Memory B cell (primary cell): ENCODE data around the gene KIAA1755.

ENCODE experiments used
- ATAC-seq: fragments of 150-1000 bp; cut with Tn5 transposase; 2 replicates; pipeline ENCODE4 v1.10.0; 2021; ENCODE audit warnings: low read depth, mild to moderate bottlenecking, moderate library complexity
- DNase-seq, 2 donors: peaks; one replicate each; pipeline ENCODE4 v3.0.0; 2022; ENCODE audit warnings: low spot score in 2 of 2
- H3K27ac Mint-ChIP-seq: one replicate; pipeline ENCODE4 v1.8.0; 2022; ENCODE audit warnings: mild to moderate bottlenecking, moderate library complexity, mixed read lengths
- H3K27me3 Mint-ChIP-seq: one replicate; pipeline ENCODE4 v1.8.0; 2022; ENCODE audit warnings: mixed read lengths
- H3K36me3 Mint-ChIP-seq: one replicate; pipeline ENCODE4 v1.8.0; 2022; ENCODE audit warnings: mild to moderate bottlenecking, mixed read lengths
- H3K4me1 Mint-ChIP-seq: one replicate; pipeline ENCODE4 v1.8.0; 2022; ENCODE audit warnings: mixed read lengths
- H3K4me3 Mint-ChIP-seq: one replicate; pipeline ENCODE4 v1.8.0; 2022; ENCODE audit warnings: mild to moderate bottlenecking, moderate library complexity, mixed read lengths
- H3K9me3 Mint-ChIP-seq: one replicate; pipeline ENCODE4 v1.8.0; 2022; ENCODE audit warnings: mixed read lengths

Gene KIAA1755

GRCh38 chr20:38161412-38161774, 99.1 kb downstream of the KIAA1755 start:
- H3K36me3 Mint-ChIP-seq = peaks cover 1% of the 10 kb centered on the region
- no peak overlapping the region for H3K4me3 Mint-ChIP-seq
- H3K4me1 Mint-ChIP-seq = peaks cover 13% of the 10 kb centered on the region
- H3K9me3 Mint-ChIP-seq = no peaks in the 10 kb centered on the region
- ATAC-seq (no peak), DNase-seq (no peak)
- no peak overlapping the region for H3K27ac Mint-ChIP-seq
- H3K27me3 Mint-ChIP-seq = no peaks in the 10 kb centered on the region
